Fibroblast of lung (primary cell): ENCODE results near the gene HDAC4.

Experiments used
- EZH2 ChIP-seq: IDR thresholded peaks from 2 replicates; pipeline ENCODE4 v1.5.1; 2012; ENCODE audit warnings: low read length, control low read depth, mild to moderate bottlenecking; ENCODE audit errors: missing control alignments
- TF ChIP-seq, protein P1 (sequence below), 2 donors: IDR thresholded peaks in 1 of 2; conservative IDR thresholded peaks in 1 of 2; 1 replicate in 1 of 2; 2 replicates in 1 of 2; pipeline ENCODE4 v1.5.1; 2011 to 2012; ENCODE audit warnings: low read length in 2 of 2, control low read depth in 1 of 2, inconsistent platforms in 1 of 2, low read depth in 1 of 2, mild to moderate bottlenecking in 1 of 2

DNA sequence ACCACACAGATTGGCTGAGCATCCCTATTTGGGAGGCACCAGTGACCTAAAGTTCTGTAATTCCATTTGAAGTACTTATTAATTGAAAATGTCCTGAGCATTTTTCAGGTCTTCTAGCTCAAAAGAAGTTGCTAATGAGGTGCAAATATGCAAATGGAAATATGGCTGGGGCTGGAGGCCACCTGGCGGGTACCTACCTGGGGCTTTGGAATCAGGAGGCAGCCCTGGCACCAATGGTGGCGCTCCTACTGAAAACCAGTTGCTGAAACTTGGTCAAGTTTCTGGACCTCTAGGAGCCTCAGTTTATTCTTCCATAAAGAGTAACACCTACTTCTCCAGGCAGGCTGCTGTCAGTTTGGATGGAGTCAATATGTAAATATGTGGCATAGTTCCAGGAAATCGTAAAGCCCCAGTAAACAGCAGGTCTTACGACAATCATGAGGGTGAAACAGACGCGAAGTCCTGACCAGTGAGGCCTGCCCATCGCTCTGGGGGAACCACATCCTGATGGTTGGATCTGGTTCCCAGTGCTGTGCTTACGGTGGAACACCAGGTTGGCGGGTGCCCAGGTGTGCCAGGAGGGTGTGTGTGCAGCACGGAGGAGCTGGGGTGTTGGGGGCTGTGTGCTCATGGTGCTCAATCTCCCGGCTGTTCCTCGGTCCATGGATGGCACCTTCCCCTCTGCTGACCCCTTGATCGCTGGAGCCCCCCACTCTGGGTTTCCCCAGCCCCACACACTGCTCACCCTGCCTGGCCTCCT is 366.8 kb downstream of the HDAC4 start:
- TF ChIP-seq, protein P1, sequence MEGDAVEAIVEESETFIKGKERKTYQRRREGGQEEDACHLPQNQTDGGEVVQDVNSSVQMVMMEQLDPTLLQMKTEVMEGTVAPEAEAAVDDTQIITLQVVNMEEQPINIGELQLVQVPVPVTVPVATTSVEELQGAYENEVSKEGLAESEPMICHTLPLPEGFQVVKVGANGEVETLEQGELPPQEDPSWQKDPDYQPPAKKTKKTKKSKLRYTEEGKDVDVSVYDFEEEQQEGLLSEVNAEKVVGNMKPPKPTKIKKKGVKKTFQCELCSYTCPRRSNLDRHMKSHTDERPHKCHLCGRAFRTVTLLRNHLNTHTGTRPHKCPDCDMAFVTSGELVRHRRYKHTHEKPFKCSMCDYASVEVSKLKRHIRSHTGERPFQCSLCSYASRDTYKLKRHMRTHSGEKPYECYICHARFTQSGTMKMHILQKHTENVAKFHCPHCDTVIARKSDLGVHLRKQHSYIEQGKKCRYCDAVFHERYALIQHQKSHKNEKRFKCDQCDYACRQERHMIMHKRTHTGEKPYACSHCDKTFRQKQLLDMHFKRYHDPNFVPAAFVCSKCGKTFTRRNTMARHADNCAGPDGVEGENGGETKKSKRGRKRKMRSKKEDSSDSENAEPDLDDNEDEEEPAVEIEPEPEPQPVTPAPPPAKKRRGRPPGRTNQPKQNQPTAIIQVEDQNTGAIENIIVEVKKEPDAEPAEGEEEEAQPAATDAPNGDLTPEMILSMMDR (conservative IDR thresholded peaks at IDR 0.05 in 1 of 2, IDR thresholded peaks at IDR 0.05 in 1 of 2; ENCODE audit: low read depth in 1 of 2, low read length in 2 of 2), result no peak
- TF ChIP-seq EZH2, result no peak
